Body of pancreas (tissue), 4 donors: Measurements from ENCODE around the gene CACNA1C. TPM values are rescaled to one million over a fixed set of nuclear protein-coding genes. Genes with fewer than 3 reads are reported as not detected.
"Not testable (repeated sequence)": the region's sequence is repeated elsewhere in the genome, so short reads cannot be mapped to it uniquely, and the experiment has no call there.

Experiments used
- ATAC-seq: fragments of 150-250 bp; one replicate; pipeline ENCODE4 v1.9.1; 2016
- DNase-seq, 4 donors: peaks; one replicate each; pipeline ENCODE4 v3.0.0-alpha.2; 2019
- H3K27ac ChIP-seq, 4 donors: fragments of 200-600 bp; sonication (generic); 1 replicate in 3 of 4; 2 replicates in 1 of 4; pipeline versions ENCODE4 v1.5.1 to v1.6.1; 2016 to 2019; ENCODE audit warnings: mild to moderate bottlenecking in 1 of 4, mixed read lengths in 1 of 4, moderate library complexity in 1 of 4
- H3K27me3 ChIP-seq, 2 donors: fragments of 200-600 bp; sonication (generic); one replicate each; pipeline ENCODE4 v1.6.0; 2016; ENCODE audit warnings: mild to moderate bottlenecking in 1 of 2
- H3K36me3 ChIP-seq, 2 donors: fragments of 200-600 bp; sonication (generic); replicated peaks in 1 of 2; 2 replicates each; pipeline ENCODE4 v1.5.1; 2016; ENCODE audit warnings: low read depth in 2 of 2; ENCODE audit not compliant: insufficient read depth in 1 of 2
- H3K4me1 ChIP-seq: fragments of 200-600 bp; sonication (generic); one replicate; pipeline ENCODE4 v1.6.0; 2016
- H3K4me3 ChIP-seq, 2 donors: fragments of 200-600 bp; sonication (generic); 1 replicate in 1 of 2; 2 replicates in 1 of 2; pipeline ENCODE4 v1.5.1; 2016 to 2019
- H3K9me3 ChIP-seq, 3 donors: fragments of 200-600 bp; sonication (generic); 1 replicate in 2 of 3; 2 replicates in 1 of 3; pipeline ENCODE4 v1.5.1; 2016
- CTCF ChIP-seq, 7 experiments: fragments of 450-650 bp in 4 of 7; fragments of 200-600 bp in 3 of 7; sonication (generic) in 3 of 7; IDR thresholded peaks; one replicate each; pipeline ENCODE4 v1.5.1; 2016 to 2019; ENCODE audit warnings: antibody characterized with exemption in 7 of 7
- POLR2A ChIP-seq, 3 donors: fragments of 450-650 bp; IDR thresholded peaks; one replicate each; pipeline ENCODE4 v1.6.1; 2016; ENCODE audit warnings: antibody characterized with exemption in 3 of 3, mild to moderate bottlenecking in 2 of 3
- WGBS, 2 donors: methylation state at CpG; one replicate each; pipeline ENCODE4 v1.1.5; 2017; 5-methylcytosine and 5-hydroxymethylcytosine counted together
- intact Hi-C: fragments of 100-400 bp; cut with DNase I; formaldehyde crosslinking; loops from one replicate; pipeline ENCODE4 v1.15.1; 2023
- total RNA-seq, 2 donors: library from RNA; depleted of rRNA; stranded (reverse); fragments of >200 nt; gene quantifications; one replicate each; pipeline ENCODE4 v1.1.0, GENCODE V29; 2016

Gene CACNA1C
- total RNA-seq, 2 donors from 2014 or later = 2.3 to 4.4 TPM

- Histone ChIP-seq H3K36me3 (no peaks in the 10 kb centered on the region), H3K27me3 (no peaks in the 10 kb centered on the region), H3K27ac (no peak overlapping the region), H3K4me1 (no peaks in the 10 kb centered on the region), H3K9me3 (no peaks in the 10 kb centered on the region), H3K4me3 (no peak overlapping the region)
- no peak for TF ChIP-seq CTCF (IDR thresholded peaks at IDR 0.05)
- TF ChIP-seq POLR2A (IDR thresholded peaks at IDR 0.05) = no peak
- intact Hi-C loops = loop anchor here (10.0 kb wide), 1 partner anchor 101 kb away; no protein-coding TSS in a partner anchor
- DNase-seq (no peak), ATAC-seq (no peak)
- 49 to 69% methylated on average over 5 to 12 of the region's 12 CpGs for WGBS, 2 donors
Measured at GRCh38 chr12:2683283-2684025, 630.7 kb downstream of the CACNA1C start.

GRCh38 chr12:2684026-2684325 lies 631.2 kb downstream of the CACNA1C start:
- H3K9me3 ChIP-seq, H3K4me3 ChIP-seq, H3K27ac ChIP-seq, H3K36me3 ChIP-seq, ATAC-seq, DNase-seq, H3K4me1 ChIP-seq, H3K27me3 ChIP-seq: not testable (repeated sequence)
- 56 to 59% methylated on average over 6 of the region's 6 CpGs for WGBS, 2 donors
- intact Hi-C loops = loop anchor here (10.0 kb wide), 1 partner anchor 101 kb away; no protein-coding TSS in a partner anchor

- not testable (repeated sequence) for H3K9me3 ChIP-seq, H3K36me3 ChIP-seq, H3K27me3 ChIP-seq, ATAC-seq, H3K4me3 ChIP-seq, H3K27ac ChIP-seq, DNase-seq, H3K4me1 ChIP-seq
- intact Hi-C loops = loop anchor here (10.0 kb wide), 1 partner anchor 99 kb away; no protein-coding TSS in a partner anchor
- WGBS, 2 donors = 78 to 80% methylated on average over 19 of the region's 20 CpGs
Measured at GRCh38 chr12:2685620-2686279, 633.0 kb downstream of the CACNA1C start.

GRCh38 chr12:2686280-2686646 lies 633.5 kb downstream of the CACNA1C start:
- no peaks in the 10 kb centered on the region for H3K36me3 ChIP-seq
- H3K9me3 ChIP-seq = no peaks in the 10 kb centered on the region
- no peak overlapping the region for H3K27ac ChIP-seq
- DNase-seq = no peak
- H3K4me3 ChIP-seq = no peak overlapping the region
- TF ChIP-seq CTCF (IDR thresholded peaks at IDR 0.05) (no peak), POLR2A (IDR thresholded peaks at IDR 0.05) (no peak)
- no peaks in the 10 kb centered on the region for H3K27me3 ChIP-seq
- intact Hi-C loops = loop anchor here (10.0 kb wide), 1 partner anchor 99 kb away; no protein-coding TSS in a partner anchor
- 80 to 84% methylated on average over 1 to 5 of the region's 5 CpGs for WGBS, 2 donors
- no peak for ATAC-seq
- H3K4me1 ChIP-seq = peaks cover 6% of the 10 kb centered on the region

- no peak for ATAC-seq
- TF ChIP-seq CTCF (IDR thresholded peaks at IDR 0.05) = no peak
- no peak for TF ChIP-seq POLR2A (IDR thresholded peaks at IDR 0.05)
- peaks cover 12% of the 10 kb centered on the region for H3K4me1 ChIP-seq
Measured at GRCh38 chr12:2687058-2687457, 634.3 kb downstream of the CACNA1C start.

More at GRCh38 chr12:2687058-2687457, 634.3 kb downstream of the CACNA1C start:
- Histone ChIP-seq H3K4me3 (no peak overlapping the region), H3K36me3 (no peaks in the 10 kb centered on the region), H3K27ac (no peak overlapping the region), H3K27me3 (no peaks in the 10 kb centered on the region), H3K9me3 (no peaks in the 10 kb centered on the region)
- no peak for DNase-seq
- intact Hi-C loops = loop anchor here (10.0 kb wide), 1 partner anchor 98 kb away; no protein-coding TSS in a partner anchor
- 74 to 85% methylated on average over 5 of the region's 5 CpGs for WGBS, 2 donors
